ENCODE measurements around the gene CWC27.

The CWC27 gene

GRCh38 chr5:64768358-64769312, at the start of gene CWC27, which contains the start of gene SREK1IP1:
Gene CWC27 (plus strand): TSS chr5:64768930. CDS start chr5:64769147, 217 bp downstream.
Gene SREK1IP1 (minus strand): TSS chr5:64768691. CDS start chr5:64768517, 174 bp downstream.
- peak; percentile 95 for FAIRE-seq
- peak; percentile 55 for DNase-seq (ENCODE audit: insufficient read length, low spot score)
- TF ChIP-seq POLR2A (IDR thresholded peaks at IDR 0.05; ENCODE audit: low read depth, low read length): peak; percentile 64; the same call in 1 of the 2 replicates

- FAIRE-seq: no peak
- no peak for TF ChIP-seq POLR2A (IDR thresholded peaks at IDR 0.05; ENCODE audit: low read depth, low read length)
These were observed 46.1 kb upstream of the CWC27 start for GRCh38 chr5:64722588-64722987.

GRCh38 chr5:64727150-64727549, 41.6 kb upstream of the CWC27 start:
- no peak for TF ChIP-seq POLR2A (IDR thresholded peaks at IDR 0.05; ENCODE audit: low read depth, low read length)
- no peak for FAIRE-seq
- DNase-seq (ENCODE audit: insufficient read length, low spot score): no peak

More at GRCh38 chr5:64722588-64722987, 46.1 kb upstream of the CWC27 start:
- no peak for DNase-seq (ENCODE audit: insufficient read length, low spot score)

- no peak for TF ChIP-seq POLR2A (IDR thresholded peaks at IDR 0.05; ENCODE audit: low read depth, low read length)
- no peak for DNase-seq (ENCODE audit: insufficient read length, low spot score)
- FAIRE-seq: no peak
These were observed 26.3 kb upstream of the CWC27 start for GRCh38 chr5:64742411-64742810.

- DNase-seq (ENCODE audit: insufficient read length, low spot score) (no peak), FAIRE-seq (no peak)
- TF ChIP-seq POLR2A (IDR thresholded peaks at IDR 0.05; ENCODE audit: low read depth, low read length): no peak
These were observed 25.9 kb upstream of the CWC27 start for GRCh38 chr5:64742821-64743220.

GRCh38 chr5:64744914-64745313, 23.8 kb upstream of the CWC27 start:
- no peak for FAIRE-seq

GRCh38 chr5:64746446-64746845, 22.3 kb upstream of the CWC27 start:
- TF ChIP-seq POLR2A (IDR thresholded peaks at IDR 0.05; ENCODE audit: low read depth, low read length): no peak
- FAIRE-seq: peak; percentile 84
- DNase-seq (ENCODE audit: insufficient read length, low spot score): no peak

More at GRCh38 chr5:64744914-64745313, 23.8 kb upstream of the CWC27 start:
- no peak for TF ChIP-seq POLR2A (IDR thresholded peaks at IDR 0.05; ENCODE audit: low read depth, low read length)
- no peak for DNase-seq (ENCODE audit: insufficient read length, low spot score)

GRCh38 chr5:64749385-64749784, 19.3 kb upstream of the CWC27 start:
- FAIRE-seq (no peak), DNase-seq (ENCODE audit: insufficient read length, low spot score) (no peak)
- no peak for TF ChIP-seq POLR2A (IDR thresholded peaks at IDR 0.05; ENCODE audit: low read depth, low read length)

- TF ChIP-seq POLR2A (IDR thresholded peaks at IDR 0.05; ENCODE audit: low read depth, low read length): no peak
- peak; percentile 6 for FAIRE-seq
- no peak for DNase-seq (ENCODE audit: insufficient read length, low spot score)
These were observed 14.7 kb upstream of the CWC27 start for GRCh38 chr5:64754066-64754465.

GRCh38 chr5:64758901-64759300, 9.8 kb upstream of the CWC27 start:
- no peak for TF ChIP-seq POLR2A (IDR thresholded peaks at IDR 0.05; ENCODE audit: low read depth, low read length)
- FAIRE-seq (no peak), DNase-seq (ENCODE audit: insufficient read length, low spot score) (no peak)

GRCh38 chr5:64759960-64760660, 8.6 kb upstream of the CWC27 start:
- no peak for FAIRE-seq
- DNase-seq (ENCODE audit: insufficient read length, low spot score): no peak
- TF ChIP-seq POLR2A (IDR thresholded peaks at IDR 0.05; ENCODE audit: low read depth, low read length): no peak

- no peak for TF ChIP-seq POLR2A (IDR thresholded peaks at IDR 0.05; ENCODE audit: low read depth, low read length)
- DNase-seq (ENCODE audit: insufficient read length, low spot score): no peak
- FAIRE-seq: no peak
These were observed 4.7 kb upstream of the CWC27 start for GRCh38 chr5:64763948-64764503.

- FAIRE-seq (no peak), DNase-seq (ENCODE audit: insufficient read length, low spot score) (no peak)
- no peak for TF ChIP-seq POLR2A (IDR thresholded peaks at IDR 0.05; ENCODE audit: low read depth, low read length)
These were observed 2.8 kb upstream of the CWC27 start for GRCh38 chr5:64765804-64766504.

All from H54 (cell line).